HL-60/S4 treated with retinoic acid at 250 ng/mL for 4 days and 3 days (cell line): ENCODE data around the gene SPTBN2.
"Not testable (repeated sequence)": the region's sequence is repeated elsewhere in the genome, so short reads cannot be mapped to it uniquely, and the experiment has no call there.

Source experiments
- in situ Hi-C: fragments of 300-500 bp; cut with MboI; formaldehyde crosslinking; loops from 2 replicates; pipeline ENCODE4 v1.7.0; 2022; ENCODE audit warnings: low sequenced_read_pairs

Gene SPTBN2

DNA sequence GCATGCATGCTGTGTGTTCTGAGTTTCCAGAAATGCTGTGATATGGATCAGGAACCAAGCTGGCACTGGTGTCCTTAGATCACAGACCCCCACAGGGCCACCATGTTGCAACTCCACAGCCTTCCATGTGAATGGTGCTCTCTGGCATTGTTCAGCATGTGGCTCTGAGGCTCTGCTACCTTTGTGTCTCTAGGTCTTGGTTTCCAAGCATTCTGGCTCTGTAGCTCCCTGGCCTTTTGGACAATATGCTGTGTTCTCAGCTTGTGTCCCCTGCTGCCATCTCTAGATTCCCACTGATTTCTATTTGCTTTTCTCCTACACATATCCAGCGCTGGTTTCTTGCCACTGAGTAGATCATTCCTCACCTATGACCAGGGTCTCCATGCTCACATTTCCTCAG is 3.9 kb downstream of the SPTBN2 start:
- in situ Hi-C loops = no loop called here

DNA sequence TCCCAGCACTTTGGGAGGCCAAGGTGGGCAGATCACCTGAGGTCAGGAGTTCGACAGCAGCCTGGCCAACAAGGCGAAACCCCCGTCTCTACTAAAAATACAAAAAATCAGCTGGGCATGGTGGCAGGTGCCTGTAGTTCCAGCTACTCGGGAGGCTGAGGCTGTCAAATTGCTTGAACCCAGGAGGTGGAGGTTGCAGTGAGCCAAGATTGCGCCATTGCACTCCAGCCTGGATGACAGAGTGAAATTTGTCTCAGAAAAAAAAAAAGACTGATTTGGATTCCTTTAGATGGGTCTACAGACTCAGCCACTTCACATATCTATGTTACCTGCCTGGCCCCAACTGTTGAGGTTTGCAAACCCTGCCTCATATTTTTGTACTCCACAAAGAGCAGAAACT is 4.8 kb downstream of the SPTBN2 start:
- in situ Hi-C loops = not testable (repeated sequence)

DNA sequence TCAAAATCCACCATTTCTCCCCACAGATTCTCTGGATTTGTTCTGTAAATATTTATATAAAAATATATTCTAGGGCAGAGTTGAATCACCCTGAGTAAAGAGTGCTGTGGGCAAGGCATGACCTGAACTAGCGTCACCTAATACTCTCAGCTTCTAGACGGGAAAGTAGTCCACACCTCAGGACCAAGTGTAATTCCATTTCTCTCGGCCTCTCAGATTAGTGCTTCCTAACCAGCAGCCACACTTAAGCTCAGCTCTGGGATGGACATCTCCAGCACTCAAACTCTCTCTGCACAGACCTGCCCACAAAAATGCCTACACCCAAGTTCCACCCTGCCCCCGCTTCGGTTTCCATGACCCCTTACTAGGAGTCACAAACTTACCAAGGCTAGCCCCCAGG is 5.3 kb downstream of the SPTBN2 start:
- in situ Hi-C loops = no loop called here

DNA sequence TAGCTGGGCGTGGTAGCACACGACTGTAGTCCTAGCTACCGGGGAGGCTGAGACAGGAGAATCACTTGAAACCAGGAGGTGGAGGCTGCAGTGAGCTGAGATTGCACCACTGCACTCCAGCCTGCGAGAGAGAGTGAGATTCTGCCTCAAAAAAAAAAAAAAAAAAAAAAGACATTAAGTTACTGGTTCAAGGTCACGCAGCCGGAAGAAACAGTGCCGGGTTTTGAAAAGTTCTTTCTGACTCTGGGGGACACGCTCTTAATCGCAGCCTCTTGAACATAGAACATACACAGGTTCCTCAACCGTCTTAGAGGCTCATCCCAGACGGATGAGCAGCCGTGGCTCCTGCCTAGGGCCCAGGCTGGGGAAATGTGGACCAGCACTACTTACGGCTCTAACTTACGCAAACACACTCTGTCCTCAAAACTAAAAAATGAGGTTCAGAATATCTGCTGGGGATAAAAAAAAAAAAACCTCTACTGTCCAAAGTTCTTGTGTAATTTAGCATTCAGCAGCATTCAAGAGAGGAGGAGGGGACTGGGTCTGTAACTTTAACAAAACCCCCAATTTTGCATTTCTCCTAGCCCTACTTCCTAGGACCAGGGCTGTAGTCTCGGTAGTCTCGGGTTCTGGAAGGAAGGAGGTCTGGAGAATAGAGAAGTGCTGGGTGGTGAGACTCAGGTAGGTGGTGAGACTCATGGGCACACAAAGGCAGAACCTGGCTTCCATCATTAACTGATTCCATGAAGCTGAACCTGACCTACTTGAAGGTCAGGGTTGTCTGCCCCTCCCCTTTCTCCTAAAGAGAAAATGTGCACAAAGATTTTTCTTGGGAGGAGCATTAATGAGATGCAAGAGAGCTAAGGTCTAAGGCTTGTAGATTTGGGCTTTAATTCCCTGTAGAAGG is 6.0 kb downstream of the SPTBN2 start:
- in situ Hi-C loops = no loop called here

DNA sequence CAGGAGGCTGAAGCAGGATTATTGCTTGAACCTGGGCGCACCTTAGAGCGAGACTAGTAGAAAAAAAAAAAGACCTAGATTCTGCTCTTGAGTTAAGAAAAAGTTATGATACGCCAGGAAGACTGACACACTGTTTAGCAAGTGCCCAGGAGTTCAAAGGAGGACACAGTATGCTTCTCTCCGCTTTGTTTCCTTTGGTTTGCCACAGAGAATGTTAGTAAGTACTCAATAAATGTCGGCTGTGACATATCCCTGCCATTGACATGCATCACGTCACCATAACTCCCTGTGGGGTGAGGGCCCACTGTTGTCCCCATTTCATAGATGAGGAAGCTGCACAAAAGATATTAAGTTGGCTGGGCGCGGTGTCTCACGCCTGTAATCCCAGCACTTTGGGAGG is 7.1 kb downstream of the SPTBN2 start:
- in situ Hi-C loops = no loop called here

DNA sequence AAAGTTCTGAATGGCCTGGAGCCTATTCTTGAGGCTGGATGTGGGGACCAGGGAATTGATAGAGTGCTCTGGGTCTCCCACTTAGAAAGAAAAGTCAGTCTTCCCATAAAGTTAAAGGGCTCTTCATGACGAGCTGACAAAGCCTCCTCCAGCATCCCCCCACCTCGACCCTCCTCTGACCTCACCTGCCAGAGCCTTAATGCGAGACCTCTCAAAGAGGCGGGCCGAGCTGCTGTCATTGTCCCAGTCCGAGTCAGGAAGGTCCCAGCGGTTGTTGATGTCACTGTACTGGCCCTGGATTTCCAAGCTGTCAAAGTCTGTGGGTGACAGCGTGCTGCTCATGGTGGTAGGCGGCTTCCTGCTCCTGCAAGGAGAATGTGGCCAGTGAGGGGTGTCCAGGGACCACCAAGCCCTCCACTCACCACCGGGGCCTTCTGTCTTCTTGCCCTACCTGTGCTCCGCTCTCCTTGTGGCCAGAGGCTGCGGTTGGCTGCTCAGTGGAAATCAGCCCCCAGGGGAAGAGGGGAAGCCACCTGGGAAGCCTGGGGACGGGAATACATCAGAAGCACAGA is 8.0 kb downstream of the SPTBN2 start:
- in situ Hi-C loops = no loop called here

DNA sequence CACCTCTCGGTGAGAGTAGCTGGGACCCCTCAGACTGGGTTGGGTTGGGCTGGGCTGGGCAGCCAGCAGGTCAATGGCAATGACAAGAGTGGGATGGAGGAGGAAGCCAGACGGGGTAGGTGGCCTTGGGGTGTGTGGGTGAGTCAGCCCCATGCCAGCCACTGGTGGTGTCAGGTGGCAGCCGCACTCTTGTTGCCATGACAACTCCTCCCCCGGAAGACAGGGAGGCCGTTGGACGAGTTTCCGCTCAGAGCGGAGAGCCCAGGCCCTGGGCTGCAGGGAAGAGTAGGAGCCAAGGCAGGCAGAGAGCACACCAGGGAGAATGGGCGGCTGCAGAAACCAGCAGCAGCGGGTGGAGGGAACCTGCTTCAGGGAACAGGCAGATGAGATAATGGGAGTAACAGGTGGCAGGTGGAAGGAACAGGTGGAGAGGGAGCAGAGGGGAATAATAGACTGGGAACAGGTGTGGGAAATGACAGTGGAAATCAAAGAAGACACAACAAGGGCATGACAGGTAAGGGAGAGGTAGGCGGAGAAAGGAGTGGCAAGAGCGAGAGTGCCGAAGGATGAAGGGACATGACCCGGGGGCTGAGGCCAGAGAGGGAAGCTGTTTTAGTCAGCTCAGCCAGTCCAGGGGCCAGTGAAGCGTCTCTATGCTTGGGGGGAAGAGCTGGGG is 8.7 kb downstream of the SPTBN2 start:
- in situ Hi-C loops = no loop called here

DNA sequence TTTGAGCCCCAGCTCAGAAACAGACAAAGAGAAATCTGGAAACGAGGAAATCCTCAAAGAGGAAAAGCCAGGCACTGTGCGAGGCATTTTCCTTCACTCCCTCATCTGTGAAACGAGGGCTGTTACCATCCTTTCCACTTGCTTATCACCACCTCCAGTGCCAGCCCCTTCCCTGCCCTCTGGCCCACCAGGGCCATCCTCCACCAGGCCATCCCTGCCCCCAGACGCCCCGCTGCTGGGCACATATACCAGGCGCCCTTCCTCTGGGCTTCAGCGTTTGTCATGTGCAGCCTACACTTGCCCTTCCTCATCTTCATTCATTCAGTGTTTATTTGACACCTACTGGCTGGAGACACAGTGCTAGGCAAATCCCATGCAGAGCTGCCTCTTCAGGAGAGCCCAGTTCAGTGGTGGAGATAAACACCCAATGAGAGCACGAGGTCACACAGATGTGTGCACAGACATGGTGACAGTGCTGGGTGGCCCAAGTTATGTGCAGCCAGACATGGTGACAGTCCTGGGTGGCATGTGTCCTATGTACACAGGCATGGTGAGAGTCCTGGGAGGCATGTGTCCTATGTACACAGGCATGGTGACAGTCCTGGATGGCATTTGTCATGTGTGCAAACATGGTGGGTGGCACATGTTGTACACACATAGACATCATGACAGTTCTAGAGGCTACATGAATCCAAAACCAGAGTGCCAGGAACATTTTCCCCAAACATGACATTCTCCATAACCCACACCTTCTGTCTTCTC is 9.7 kb downstream of the SPTBN2 start:
- in situ Hi-C loops = no loop called here

DNA sequence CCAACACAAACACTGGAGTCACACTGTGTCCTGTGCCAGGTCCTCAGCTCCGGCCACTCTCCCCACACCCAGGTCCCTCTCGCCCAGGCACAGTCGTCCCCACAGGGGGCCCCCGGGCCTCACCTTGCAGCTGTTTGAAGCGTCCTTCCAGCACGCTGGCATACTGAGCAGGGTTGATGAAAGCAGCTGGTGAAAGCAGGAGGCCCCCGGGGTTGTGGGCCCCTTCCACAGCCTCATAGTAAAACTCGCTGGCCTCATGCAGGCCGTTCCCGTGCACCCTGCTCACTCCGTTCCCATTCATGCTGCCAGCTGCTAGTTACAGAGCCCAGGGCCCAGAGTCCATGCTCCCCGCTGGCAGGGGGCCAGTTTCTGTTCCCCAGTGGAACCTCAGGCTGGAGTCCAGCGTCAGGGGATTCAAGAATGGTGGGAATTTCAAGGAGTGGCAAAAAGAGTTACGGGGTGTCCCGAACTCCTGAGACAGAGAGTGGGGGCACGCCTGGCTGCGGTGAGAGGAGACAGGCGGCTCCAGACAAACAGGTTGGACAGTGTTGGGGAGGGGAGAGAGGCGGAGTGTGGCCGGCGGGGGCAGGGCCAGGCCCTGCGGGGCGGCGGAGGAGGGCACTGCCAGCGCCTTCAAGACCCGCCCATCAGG is 10.6 kb downstream of the SPTBN2 start:
- in situ Hi-C loops = no loop called here

DNA sequence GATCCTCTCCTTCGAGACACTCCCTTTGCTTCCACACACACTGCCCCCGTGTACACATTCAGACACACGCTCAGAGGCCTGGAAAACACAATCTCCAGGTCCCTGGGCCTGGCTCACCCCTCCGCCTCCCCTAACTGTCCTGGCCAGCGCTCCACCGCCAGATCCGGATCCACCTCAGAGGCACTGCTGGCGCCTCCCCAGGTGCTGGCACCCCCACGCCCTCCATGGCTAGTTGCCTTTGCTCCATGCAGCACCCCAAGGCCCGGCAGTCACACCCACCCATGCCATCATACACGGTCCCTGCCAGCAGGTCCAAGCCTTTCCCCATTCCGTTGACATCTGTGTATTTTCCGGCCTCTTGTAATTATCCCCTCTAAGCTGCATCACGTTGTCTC is 11.1 kb downstream of the SPTBN2 start:
- in situ Hi-C loops = no loop called here

DNA sequence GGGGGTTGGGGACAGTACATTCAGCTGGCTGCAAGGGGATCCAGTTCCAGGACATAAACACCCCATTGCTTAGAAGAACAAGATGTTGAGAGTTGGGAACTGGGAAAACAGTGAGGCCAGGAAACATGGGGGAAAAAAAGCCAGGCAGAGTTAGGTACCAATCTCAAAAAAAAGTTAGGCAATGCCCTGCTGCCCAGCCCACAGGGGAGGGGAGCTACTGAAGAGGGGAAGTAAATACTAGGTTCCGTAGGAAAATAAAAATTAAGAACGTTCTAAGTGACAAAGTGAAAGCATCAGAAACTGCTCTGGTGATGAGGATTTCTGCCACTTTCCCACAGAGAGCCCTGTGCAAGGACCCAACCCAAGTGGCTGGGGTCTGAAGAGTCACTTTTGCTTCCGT is 12.0 kb downstream of the SPTBN2 start:
- in situ Hi-C loops = no loop called here

DNA sequence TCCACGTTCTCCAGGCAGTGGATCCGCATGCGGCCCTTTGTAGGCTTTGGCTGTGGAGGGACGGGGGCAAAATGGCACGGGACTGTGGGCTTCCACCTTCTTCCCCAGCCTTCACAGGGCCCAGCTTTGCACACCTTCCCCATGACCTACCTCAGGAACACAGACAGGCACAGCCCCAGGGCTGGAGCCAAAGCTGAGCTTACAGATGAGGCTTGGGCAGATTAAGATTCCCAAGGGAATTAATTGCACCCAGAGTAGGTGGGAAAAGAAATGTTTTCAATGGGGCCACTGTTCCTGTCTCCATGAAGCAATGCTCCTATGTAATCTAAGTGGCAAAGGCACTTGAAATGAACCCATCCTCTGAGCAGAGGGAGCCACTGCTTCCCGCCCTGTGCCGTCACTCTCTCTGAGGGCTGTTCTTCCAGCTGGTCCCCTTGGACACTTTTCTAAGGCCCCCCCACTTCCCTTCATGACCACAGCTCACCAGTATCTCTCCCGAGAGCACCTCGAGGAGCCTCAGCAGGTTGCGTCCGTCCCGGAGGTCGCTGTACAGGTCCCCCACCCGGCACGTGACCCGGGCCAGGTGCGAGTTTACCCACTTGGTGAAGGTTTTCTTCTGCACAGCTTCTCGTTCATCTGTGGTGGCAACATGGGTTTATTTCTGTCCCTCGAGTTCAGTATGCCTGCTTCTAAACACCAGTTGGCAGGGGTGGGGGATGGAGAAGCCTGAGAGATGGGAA is 13.5 kb downstream of the SPTBN2 start:
- in situ Hi-C loops = no loop called here

DNA sequence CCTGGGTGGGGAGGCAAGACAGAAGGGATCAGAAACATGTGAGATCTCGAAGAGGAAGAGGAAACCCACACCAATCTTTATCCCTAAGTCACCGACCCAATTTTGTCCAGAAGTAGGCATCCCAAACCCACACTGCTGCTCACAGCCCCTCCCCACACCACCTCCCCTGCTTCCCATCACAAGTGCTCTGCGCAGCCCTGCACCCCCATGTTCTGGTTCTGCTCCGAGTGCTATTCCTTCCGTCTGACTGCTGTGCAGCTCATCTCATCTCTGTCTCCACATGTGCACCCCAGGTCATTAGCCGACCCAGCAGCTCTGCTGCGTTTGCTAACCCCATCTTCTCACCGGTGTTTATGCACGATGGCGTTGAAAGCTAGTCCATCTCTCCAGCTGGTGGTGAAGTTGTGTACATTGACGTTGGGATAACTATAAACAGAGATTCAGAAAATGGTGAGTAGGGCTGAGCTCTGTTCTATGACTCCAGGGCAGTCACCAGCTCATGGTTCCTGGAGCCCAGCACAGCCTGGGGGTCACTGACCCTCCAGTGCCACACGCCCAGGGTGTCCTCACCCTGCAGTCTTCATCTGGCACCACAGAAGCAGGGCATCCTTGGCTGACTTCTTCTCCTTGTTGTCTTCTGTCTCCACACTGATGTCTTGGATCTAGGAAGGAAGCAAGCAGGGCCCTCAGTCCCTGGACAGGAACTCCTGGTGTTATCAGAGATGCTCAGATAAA is 15.1 kb downstream of the SPTBN2 start:
- in situ Hi-C loops = no loop called here

DNA sequence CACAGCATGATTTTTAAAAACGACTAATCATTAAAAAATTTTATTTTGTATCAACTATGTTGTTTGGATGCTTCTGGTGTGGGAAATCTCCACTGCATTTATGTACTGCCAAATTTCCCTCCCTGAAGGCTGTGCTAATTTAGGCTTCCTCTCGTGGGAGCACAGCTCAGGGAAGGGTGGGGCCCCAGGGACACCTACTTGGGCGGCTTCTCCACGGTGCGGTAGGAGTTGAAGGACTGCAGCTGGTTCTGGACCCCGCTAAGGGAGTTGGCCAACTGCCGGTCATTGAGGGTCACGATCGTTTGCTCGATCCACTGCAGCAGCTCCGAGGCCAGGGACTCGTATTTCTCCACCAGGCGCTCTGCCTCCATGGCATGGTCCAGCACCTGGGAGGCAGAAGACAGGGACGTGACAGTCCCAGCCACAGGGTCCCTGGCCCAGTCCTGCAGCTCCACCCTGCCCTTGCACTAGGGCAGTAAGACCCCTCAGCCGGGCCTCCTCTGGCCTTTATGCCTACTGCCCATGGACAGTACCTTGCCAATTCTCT is 18.6 kb downstream of the SPTBN2 start:
- in situ Hi-C loops = no loop called here

DNA sequence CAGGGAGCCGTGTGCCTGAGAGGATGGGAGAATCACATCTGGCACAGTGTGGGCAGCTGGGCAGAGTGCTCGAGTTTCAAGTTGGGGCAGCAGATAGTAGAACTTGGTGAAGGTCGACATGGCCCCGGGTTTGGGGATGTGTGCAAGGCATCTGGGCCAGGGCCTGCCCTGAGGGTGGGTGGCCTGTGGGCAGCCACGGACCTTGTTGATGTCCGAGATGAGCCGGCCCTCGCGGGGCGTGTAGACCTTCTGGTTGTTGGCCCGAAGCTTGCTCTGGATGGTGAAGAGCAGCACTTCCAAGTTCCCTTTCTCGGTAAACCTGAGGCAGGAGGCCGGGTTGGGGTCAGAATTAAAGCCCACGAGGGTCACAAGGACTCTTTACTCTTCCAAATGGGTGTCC is 20.3 kb downstream of the SPTBN2 start:
- in situ Hi-C loops = no loop called here

DNA sequence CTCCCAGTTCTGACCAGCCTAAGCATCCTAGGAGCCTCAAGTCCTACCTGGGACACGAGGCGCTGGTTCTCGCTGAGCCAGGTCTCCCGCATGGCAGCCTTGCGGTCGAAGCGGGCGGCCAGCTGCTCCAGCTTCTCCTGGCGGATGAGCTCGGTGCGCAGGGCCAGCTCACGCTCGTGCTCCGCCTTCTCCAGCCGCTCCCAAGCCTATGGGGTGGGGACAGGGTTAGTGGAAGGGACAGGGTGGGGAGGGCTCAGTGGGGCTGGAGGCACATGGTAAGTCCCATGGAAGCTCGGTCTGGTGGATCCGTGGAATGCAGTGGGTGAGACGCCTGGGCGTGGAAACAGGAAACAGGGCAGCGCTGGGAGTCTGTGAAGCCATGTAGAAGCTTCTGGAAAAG is 20.9 kb downstream of the SPTBN2 start:
- in situ Hi-C loops = no loop called here

DNA sequence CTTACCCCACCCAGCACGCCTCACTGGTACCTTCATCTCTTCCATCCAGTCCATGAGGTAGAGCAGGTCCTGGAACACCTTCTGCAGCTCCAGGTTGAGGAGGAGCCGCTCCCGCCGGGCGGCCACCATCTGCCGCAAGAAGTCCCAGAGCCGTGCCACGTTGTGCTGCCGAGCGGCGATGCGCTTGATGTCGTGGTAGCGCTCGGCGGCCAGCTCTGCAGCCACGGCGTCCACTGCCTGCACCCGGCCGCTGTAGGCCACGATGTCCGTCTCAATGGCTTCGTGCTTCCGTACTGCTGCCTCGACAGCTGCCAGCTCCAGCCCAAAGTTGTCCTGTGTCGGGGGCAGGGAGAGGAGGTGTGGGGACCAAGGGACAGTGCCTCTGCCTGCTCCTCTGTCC is 21.5 kb downstream of the SPTBN2 start:
- in situ Hi-C loops = no loop called here

DNA sequence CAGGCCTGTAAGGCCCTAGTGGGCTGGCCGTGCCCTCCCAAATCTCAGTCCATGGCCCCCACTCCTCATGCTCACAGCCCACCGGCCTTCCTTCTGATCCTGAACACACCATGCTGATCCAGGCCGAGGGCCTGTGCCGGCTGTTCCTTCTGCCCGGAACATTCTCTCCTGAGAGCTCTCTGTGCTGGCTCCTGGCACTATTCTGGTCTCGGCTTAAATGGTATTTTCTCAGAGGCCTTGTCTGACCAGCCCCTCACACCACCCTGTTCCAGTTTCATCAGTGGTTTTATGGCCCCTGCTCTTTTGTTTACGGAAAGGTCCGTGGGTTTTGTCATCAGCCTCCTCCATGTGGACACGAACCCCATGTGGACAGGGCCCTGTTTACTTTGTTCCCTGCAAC is 22.0 kb downstream of the SPTBN2 start:
- in situ Hi-C loops = no loop called here
